T-helper 1 cell (primary cell): Measurements from ENCODE around the gene NELL1.

ENCODE experiments used
- DNase-seq, 5 donors: peaks; one replicate each; pipeline ENCODE4 v3.0.0-alpha.2; 2012 to 2020

NELL1 gene

GRCh38 chr11:21520244-21520643 lies 850.9 kb downstream of the NELL1 start:
- DNase-seq: no peak

- DNase-seq: no peak
Observed at GRCh38 chr11:21529187-21529586, 859.8 kb downstream of the NELL1 start.

- DNase-seq: no peak
Observed at GRCh38 chr11:21534288-21534687, 864.9 kb downstream of the NELL1 start.

GRCh38 chr11:21537980-21538379 lies 868.6 kb downstream of the NELL1 start:
- no peak for DNase-seq

GRCh38 chr11:21541187-21541751 lies 871.9 kb downstream of the NELL1 start:
- no peak for DNase-seq

- DNase-seq: no peak
Observed at GRCh38 chr11:21543901-21544300, 874.5 kb downstream of the NELL1 start.

GRCh38 chr11:21545699-21546098 lies 876.3 kb downstream of the NELL1 start:
- DNase-seq: no peak

GRCh38 chr11:21546703-21547102 lies 877.3 kb downstream of the NELL1 start:
- no peak for DNase-seq

GRCh38 chr11:21552911-21553310 lies 883.5 kb downstream of the NELL1 start:
- DNase-seq: no peak

- no peak for DNase-seq
Observed at GRCh38 chr11:21553795-21554194, 884.4 kb downstream of the NELL1 start.

- no peak for DNase-seq
Observed at GRCh38 chr11:21554284-21554683, 884.9 kb downstream of the NELL1 start.

GRCh38 chr11:21556926-21557325 lies 887.5 kb downstream of the NELL1 start:
- DNase-seq: no peak

GRCh38 chr11:21560466-21560975 lies 891.1 kb downstream of the NELL1 start:
- no peak for DNase-seq

GRCh38 chr11:21561581-21561980 lies 892.2 kb downstream of the NELL1 start:
- DNase-seq: no peak

GRCh38 chr11:21564095-21564494 lies 894.7 kb downstream of the NELL1 start:
- no peak for DNase-seq

- no peak for DNase-seq
Observed at GRCh38 chr11:21564833-21565682, 895.7 kb downstream of the NELL1 start.

- no peak for DNase-seq
Observed at GRCh38 chr11:21566521-21567117, 897.2 kb downstream of the NELL1 start.

- DNase-seq: no peak
Observed at GRCh38 chr11:21567645-21568290, 898.4 kb downstream of the NELL1 start.

- no peak for DNase-seq
Observed at GRCh38 chr11:21572210-21572609, 902.8 kb downstream of the NELL1 start.

- DNase-seq: no peak
Observed at GRCh38 chr11:21582791-21583190, 913.4 kb downstream of the NELL1 start.

GRCh38 chr11:21588754-21589153 lies 919.4 kb downstream of the NELL1 start:
- DNase-seq: no peak

GRCh38 chr11:21602699-21603098 lies 933.3 kb downstream of the NELL1 start:
- DNase-seq: no peak

- no peak for DNase-seq
Observed at GRCh38 chr11:21603886-21604285, 934.5 kb downstream of the NELL1 start.
